Activated B cell treated with CpG ODN at 0.5 μM for 24 hours (primary cell): ENCODE results near the gene NAP1L1. TPM values are rescaled to one million over a fixed set of nuclear protein-coding genes. Genes with fewer than 3 reads are reported as not detected.

ENCODE experiments used
- ATAC-seq: fragments of 200-7000 bp; cut with Tn5 transposase; one replicate; pipeline ENCODE4 v1.10.0; 2021; ENCODE audit warnings: low read depth, mild to moderate bottlenecking, moderate library complexity
- CTCF ChIA-PET: fragments of 350-600 bp; sonication (Branson Sonifier 250); formaldehyde crosslinking; loops from one replicate; lab custom pipeline; 2021; ENCODE audit warnings: antibody characterized with exemption; lab: Charles Lee
- POLR2A ChIA-PET: fragments of 350-600 bp; sonication (Branson Sonifier 250); formaldehyde crosslinking; loops from one replicate; lab custom pipeline; 2021; ENCODE audit warnings: antibody characterized with exemption; lab: Charles Lee
- DNase-seq: peaks from one replicate; pipeline ENCODE4 v3.0.0; 2022
- H3K27ac Mint-ChIP-seq: one replicate; pipeline ENCODE4 v1.8.0; 2020; ENCODE audit warnings: mixed read lengths
- H3K27me3 Mint-ChIP-seq: one replicate; pipeline ENCODE4 v1.8.0; 2021; ENCODE audit warnings: mixed read lengths
- H3K36me3 Mint-ChIP-seq: one replicate; pipeline ENCODE4 v1.8.0; 2021; ENCODE audit warnings: low read depth, mixed read lengths
- H3K4me1 Mint-ChIP-seq: one replicate; pipeline ENCODE4 v1.8.0; 2021; ENCODE audit warnings: mixed read lengths
- H3K4me3 Mint-ChIP-seq: one replicate; pipeline ENCODE4 v1.8.0; 2020; ENCODE audit warnings: mild to moderate bottlenecking, mixed read lengths
- H3K9me3 Mint-ChIP-seq: one replicate; pipeline ENCODE4 v1.8.0; 2020; ENCODE audit warnings: mixed read lengths
- CTCF ChIP-seq: fragments of 200-600 bp; IDR thresholded peaks from one replicate; pipeline ENCODE4 v1.8.0; 2022; ENCODE audit warnings: antibody characterized with exemption, mild to moderate bottlenecking
- intact Hi-C: fragments of 100-400 bp; cut with micrococcal nuclease; formaldehyde crosslinking; loops from one replicate; pipeline ENCODE4 v1.15.1; 2024
- total RNA-seq: library from RNA; stranded (reverse); gene quantifications from 2 replicates; pipeline ENCODE4 v1.2.3, GENCODE V29; 2022

NAP1L1 gene
- total RNA-seq, 1 donor from 2014 or later, result 1,185 TPM

- POLR2A ChIA-PET, result no interaction called here
- no peak overlapping the region for H3K27ac Mint-ChIP-seq
- intact Hi-C loops, result no loop called here
- ATAC-seq (no peak), DNase-seq (no peak)
- no peaks in the 10 kb centered on the region for H3K9me3 Mint-ChIP-seq
- no peaks in the 10 kb centered on the region for H3K36me3 Mint-ChIP-seq
- TF ChIP-seq CTCF, result no peak
- no peak overlapping the region for H3K4me3 Mint-ChIP-seq
- H3K4me1 Mint-ChIP-seq, result no peaks in the 10 kb centered on the region
- peaks cover 18% of the 10 kb centered on the region for H3K27me3 Mint-ChIP-seq
- CTCF ChIA-PET, result no interaction called here
Observed at GRCh38 chr12:76012644-76013043, 71.8 kb downstream of the NAP1L1 start.

GRCh38 chr12:76010732-76011458, 73.6 kb downstream of the NAP1L1 start:
- DNase-seq, result no peak
- intact Hi-C loops, result no loop called here

GRCh38 chr12:76008428-76008827, 76.1 kb downstream of the NAP1L1 start:
- Mint-ChIP-seq H3K27ac (no peak overlapping the region), H3K36me3 (no peaks in the 10 kb centered on the region), H3K4me3 (no peak overlapping the region), H3K4me1 (no peaks in the 10 kb centered on the region), H3K9me3 (peaks cover 4% of the 10 kb centered on the region), H3K27me3 (peaks cover 9% of the 10 kb centered on the region)
- DNase-seq, result no peak
- ChIA-PET POLR2A (no interaction called here), CTCF (no interaction called here)
- TF ChIP-seq CTCF, result no peak
- intact Hi-C loops, result no loop called here
- no peak for ATAC-seq

More at GRCh38 chr12:76010732-76011458, 73.6 kb downstream of the NAP1L1 start:
- Mint-ChIP-seq H3K4me1 (no peaks in the 10 kb centered on the region), H3K27ac (no peak overlapping the region), H3K27me3 (peaks cover 8% of the 10 kb centered on the region), H3K9me3 (no peaks in the 10 kb centered on the region), H3K4me3 (no peak overlapping the region), H3K36me3 (no peaks in the 10 kb centered on the region)
- CTCF ChIA-PET, result no interaction called here
- TF ChIP-seq CTCF, result no peak
- POLR2A ChIA-PET, result no interaction called here
- no peak for ATAC-seq

GRCh38 chr12:76007640-76008039, 76.8 kb downstream of the NAP1L1 start:
- no peak overlapping the region for H3K27ac Mint-ChIP-seq
- H3K4me1 Mint-ChIP-seq, result no peaks in the 10 kb centered on the region
- H3K9me3 Mint-ChIP-seq, result peaks cover 4% of the 10 kb centered on the region
- DNase-seq, result no peak
- peaks cover 12% of the 10 kb centered on the region for H3K27me3 Mint-ChIP-seq
- no peak overlapping the region for H3K4me3 Mint-ChIP-seq
- H3K36me3 Mint-ChIP-seq, result no peaks in the 10 kb centered on the region
- intact Hi-C loops, result no loop called here
- POLR2A ChIA-PET, result no interaction called here
- CTCF ChIA-PET, result no interaction called here
- ATAC-seq, result no peak
- no peak for TF ChIP-seq CTCF

- Mint-ChIP-seq H3K9me3 (peaks cover 4% of the 10 kb centered on the region), H3K4me1 (no peaks in the 10 kb centered on the region), H3K27me3 (peaks cover 9% of the 10 kb centered on the region), H3K36me3 (no peaks in the 10 kb centered on the region), H3K4me3 (no peak overlapping the region), H3K27ac (no peak overlapping the region)
- ATAC-seq (no peak), DNase-seq (no peak)
- TF ChIP-seq CTCF, result no peak
- ChIA-PET CTCF (no interaction called here), POLR2A (no interaction called here)
- intact Hi-C loops, result no loop called here
Observed at GRCh38 chr12:76006028-76006925, 78.2 kb downstream of the NAP1L1 start.
